Sigmoid colon (tissue), 3 donors: ENCODE data around the gene RABGAP1L.

Experiments
- CTCF ChIP-seq, 4 experiments: fragments of 450-650 bp in 3 of 4; fragments of 200-600 bp in 1 of 4; IDR thresholded peaks; one replicate each; pipeline ENCODE4 v1.5.1; 2016 to 2019; ENCODE audit warnings: antibody characterized with exemption in 4 of 4, mild to moderate bottlenecking in 3 of 4, moderate library complexity in 2 of 4
- POLR2A ChIP-seq, 2 donors: fragments of 450-650 bp; IDR thresholded peaks; one replicate each; pipeline ENCODE4 v1.6.1; 2016; ENCODE audit warnings: antibody characterized with exemption in 2 of 2, mild to moderate bottlenecking in 2 of 2, moderate library complexity in 2 of 2

GRCh38 chr1:174131032-174131638 is 28.2 kb upstream of the RABGAP1L start:
- TF ChIP-seq CTCF (IDR thresholded peaks at IDR 0.05): no peak
- TF ChIP-seq POLR2A (IDR thresholded peaks at IDR 0.05): no peak
